Inferior parietal cortex (tissue), 1 donor: Measurements from ENCODE around the gene FKBP11.

Experiments
- DNase-seq: peaks from one replicate; pipeline ENCODE4 v3.0.0-alpha.2; 2016; ENCODE audit errors: extremely low spot score

Gene FKBP11

DNA sequence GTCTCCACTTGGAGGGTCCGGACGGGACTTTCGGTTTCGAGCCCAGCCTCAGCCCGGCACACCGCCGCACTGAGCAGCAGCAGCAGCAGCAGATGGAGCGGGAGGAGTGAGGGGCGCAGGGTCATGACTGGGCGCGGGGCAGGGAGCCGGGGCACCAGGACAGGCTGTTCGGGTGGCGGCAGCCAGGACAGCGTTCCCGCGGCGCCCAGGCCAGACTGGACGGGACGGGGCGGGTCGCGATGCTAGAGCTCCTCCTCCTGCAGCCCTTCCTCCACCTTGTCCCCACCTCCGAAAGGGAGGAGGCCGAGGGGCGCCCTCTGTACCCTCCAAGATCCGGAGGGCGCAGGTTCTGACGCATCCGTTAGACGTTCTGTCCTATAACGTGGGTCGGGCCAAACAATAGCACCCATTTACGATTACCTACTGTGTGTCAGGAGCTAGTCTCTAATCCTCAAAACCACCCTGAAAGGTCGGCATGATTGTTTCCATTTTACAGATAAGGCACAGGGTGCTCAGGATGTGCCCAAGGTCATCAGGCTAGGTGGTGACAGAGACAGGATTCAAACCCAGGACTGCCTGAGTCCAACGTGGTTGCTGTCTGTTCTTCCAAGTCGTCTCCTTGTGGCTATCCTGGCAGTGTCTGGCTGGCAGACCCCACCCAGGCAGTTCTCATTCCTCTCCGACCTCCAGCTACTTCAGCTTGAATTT lies at the start of gene FKBP11:
TSS of gene FKBP11 (minus strand) at position 189 of the 708 bp plus-strand sequence. CDS start at position 125, 64 bp downstream.
- DNase-seq = no peak

DNA sequence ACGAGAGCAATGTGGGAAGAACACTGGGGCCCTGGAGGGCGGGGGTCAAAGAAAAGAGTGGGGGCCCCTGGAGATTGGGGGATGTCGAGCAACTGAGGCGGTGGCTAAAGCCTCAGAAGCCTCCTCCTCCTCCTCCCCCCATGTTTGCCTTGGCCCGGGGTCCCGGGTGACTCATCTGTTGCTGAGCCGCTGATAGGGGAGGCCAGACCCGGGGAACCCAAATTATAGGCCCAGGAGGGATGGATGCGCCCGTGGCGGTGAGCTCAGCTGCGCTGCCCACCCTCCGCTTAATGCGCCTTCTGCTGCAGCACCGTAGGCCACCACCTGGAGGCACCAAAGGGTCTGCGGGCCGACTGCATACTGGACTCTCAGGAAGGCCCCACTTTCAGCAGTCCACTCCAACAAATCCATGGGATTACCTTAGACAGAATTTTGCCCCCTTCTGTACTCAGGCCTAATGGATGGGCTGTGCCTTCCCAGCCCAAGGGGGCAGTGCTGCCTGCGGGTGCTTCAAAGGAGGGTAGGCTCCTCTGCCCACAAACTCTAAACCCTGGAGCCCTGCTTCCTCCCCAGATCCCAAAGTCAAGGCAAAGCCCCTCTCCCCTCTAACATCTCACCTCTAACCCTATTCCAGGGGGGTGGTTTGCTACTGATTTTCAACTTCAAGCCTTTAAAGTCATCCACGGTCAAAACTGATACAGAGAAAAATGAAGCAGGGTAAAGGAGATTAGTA lies 48.8 kb upstream of the FKBP11 start:
- DNase-seq = no peak

DNA sequence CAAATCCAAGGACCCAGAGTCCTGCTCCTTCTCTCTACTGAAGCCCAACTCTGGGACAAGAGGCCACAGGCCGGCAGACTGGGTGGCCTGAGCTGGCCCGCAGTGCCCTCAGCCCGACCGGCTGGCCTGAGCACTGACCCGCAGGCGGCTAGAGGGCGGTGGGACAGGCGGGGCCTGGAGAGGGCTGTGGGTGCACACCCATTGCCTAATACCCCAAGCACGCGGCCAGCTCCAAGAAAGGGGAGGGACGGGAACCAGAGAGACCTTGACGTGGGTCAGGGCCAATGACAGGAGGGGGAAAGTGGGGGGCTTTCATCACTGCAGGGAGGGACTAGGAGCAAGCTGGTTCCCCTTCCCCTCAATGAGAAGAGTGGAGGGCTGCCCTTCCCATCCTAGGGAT lies 48.2 kb upstream of the FKBP11 start:
- DNase-seq = no peak

DNA sequence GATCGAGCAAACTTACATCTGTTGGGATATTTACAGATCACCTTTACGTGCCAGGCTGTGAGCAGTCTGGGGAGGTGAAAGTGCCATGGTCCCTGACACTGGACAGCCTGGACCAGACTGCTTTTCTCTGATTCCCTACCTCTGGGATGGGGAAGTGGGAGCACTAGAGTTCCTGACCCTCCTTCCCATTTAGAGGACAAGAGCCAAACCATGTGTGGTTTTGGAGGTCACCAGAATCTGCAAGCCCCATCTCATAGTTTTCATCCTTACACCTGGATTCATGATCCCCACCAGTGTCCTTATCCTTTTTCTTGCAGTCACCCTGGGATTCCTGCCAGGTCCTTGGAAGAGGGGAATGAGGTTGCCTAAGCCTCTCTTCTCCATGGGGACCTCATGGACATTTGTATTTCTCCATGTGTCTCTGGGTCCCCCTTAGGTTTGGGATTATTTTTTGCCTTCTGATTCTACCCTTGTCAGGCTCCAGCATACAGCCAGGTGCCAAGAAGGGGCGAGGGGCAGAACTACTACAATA lies 47.7 kb upstream of the FKBP11 start:
- DNase-seq = no peak

DNA sequence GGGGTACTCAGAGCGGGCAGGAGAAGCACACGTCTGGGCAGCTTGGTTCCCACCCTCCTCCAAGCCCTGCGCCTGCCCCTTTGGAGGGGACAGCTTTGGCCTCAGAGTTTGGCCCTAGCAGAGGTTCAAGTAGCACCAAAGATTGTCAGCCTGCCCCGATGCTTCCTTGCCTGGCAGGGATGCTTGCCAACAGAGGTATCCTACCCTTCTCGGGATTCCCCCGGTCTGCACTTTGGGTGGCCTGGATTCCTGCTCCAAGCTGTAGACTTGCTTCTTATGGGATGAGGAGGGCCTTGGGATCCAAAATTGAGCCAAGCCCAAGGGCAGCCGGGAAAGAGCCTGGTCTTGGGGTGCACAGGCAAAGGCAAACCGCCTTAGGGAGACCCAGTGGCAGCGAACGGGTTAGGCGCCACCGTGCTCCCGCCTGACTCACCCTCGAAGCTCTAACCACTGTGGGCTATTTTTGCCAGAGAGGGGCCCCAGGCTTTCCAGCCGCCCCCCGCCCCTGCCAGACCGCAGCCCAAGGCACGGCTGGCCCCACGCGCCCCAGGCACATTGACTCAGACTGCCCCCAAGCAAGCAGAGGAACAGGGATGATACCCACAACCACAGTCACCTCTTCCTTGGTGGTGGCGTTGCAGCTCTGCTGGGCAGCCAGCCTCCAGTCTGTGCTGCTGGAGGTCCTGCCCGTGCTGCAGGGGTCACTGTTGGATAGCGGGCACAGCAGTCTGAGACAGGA lies 47.1 kb upstream of the FKBP11 start:
- DNase-seq = no peak

DNA sequence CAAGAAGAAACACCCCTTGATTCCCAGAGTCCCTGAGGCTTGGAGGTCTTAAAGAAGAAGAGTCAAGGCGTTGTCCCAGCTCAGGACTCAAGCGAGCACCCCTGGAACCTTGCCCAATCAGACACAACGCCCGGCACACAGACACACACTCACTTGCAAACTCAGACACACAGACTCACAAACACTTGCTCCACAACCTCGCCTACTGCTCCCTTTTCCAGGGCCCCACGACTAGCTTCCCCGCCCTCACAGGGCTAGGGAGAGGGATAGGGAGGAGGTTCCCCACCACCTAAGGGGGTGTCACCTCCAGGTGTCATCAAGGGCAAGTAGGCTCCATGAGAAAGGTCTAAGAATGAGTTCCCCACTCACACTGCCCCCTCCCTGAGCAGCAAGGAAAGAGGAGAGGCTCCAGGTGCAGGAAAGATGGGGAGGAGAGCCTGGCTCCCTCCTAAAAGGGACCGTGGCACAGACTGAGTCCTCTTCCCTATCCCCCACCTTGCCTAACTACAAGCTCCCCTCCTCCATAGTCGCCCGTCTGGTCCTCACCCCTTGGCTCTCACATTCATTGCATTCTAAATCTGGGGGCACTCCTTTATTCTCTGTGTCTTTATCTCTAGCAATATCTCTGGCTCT lies 45.5 kb upstream of the FKBP11 start:
- DNase-seq = no peak

DNA sequence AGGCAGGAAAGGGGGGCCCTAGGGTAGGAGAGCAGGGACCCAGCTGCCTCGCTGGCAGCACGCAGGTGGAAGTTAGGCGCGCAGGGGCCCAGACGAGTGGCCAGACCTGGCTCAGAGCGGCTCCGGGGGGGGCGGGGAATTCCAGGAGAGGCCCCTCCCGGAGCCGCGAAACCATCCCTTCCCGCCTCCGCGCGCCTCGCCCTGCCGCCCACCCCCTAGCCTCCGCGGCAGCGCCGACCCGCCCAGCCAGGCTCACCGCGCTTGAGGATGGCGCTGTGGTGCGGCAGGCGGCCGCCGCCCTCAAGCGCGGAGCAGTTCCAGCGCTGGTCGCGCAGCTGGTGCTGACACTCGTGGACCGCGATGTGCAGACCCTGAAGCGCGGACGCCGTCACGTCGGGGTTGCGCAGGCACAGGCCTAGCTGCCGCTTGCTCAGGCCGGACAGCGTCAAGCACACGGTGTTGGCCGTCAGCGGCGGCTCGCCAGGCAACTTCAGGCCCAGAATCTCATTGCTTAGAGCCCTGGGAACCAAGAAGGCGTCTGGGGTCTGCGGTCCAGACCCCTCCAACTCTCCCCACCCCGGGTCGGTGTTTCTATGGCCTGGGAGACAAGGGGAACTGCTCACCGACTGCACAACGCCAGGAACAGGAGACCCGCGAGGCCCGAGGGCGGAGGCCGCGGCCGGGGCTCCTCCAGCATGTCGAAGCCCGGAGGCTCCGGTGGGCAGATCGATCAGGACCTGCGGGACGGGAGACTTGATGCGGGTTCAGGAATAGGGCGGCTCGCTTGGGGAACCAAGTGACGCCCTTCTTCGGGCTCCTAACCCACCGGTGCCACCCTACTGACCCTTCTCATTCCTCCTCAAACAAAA lies 44.8 kb upstream of the FKBP11 start:
- no peak for DNase-seq

DNA sequence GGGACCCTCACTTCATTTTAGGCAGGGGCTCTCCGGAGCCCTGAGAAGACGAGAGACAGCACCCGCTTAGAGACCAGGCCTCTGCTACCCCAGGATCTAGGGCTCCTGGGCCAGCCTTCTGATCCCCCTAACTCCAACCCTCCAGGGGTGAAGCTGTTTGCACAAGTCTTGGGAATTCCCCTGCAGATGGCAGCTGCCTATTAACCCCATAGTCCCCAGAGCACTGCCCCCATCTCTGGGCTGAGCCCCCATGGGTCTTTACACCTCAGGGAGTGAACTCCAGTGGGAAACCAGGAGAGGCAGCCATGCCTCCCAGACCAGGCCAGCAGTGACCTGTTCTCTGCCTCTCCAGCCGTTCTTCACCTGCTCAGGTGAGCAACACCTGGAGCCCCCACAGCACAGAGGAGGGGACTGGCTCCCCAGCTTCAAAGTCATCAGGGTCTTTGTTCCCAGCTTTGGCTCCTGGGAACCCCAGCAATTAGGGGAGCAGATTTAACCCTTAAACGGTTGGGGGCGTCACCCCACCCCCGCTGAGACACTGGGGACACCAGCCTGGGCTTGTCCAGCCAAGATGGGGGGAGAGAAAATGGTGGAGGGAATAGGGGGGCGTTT lies 44.0 kb upstream of the FKBP11 start:
- no peak for DNase-seq

DNA sequence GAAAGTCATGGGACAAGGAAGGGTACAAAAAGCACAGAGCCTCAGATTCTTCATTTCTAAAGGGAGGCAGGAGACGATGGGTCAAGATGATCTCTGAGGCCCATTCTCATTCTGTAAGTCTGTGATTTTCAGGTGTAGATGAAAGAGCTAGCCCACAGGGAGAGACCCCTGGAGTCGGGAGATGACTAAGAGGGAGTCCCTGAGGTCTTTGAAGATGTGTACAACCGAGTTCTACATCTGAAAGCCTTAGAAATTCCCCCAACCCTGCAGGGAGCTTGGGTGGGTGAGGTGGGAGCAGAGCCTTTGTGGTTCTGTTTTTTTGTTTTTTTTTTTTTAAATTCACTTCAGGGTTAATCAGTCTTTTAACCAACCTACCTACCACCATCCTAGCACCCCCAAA lies 43.2 kb upstream of the FKBP11 start:
- DNase-seq = no peak

DNA sequence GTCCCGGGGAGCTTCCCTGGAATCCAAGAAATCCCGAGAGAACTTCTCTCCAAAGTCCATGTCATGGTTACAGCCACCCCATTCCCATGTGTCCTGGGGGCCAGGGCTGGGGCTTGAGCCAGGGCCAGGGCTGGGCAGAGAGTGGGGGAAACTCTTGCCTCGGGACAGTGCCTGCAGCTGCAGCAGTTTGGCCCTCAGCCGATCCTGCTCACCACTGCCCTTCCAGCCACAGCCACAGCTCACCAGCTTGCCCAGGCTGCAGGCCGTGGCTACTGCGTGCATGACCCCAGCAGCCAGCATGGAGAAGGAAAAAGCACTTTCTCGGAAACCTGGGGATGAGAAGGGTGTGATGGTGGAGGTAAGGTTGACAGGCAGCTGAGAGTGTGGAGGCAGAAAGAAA lies 42.7 kb upstream of the FKBP11 start:
- no peak for DNase-seq

DNA sequence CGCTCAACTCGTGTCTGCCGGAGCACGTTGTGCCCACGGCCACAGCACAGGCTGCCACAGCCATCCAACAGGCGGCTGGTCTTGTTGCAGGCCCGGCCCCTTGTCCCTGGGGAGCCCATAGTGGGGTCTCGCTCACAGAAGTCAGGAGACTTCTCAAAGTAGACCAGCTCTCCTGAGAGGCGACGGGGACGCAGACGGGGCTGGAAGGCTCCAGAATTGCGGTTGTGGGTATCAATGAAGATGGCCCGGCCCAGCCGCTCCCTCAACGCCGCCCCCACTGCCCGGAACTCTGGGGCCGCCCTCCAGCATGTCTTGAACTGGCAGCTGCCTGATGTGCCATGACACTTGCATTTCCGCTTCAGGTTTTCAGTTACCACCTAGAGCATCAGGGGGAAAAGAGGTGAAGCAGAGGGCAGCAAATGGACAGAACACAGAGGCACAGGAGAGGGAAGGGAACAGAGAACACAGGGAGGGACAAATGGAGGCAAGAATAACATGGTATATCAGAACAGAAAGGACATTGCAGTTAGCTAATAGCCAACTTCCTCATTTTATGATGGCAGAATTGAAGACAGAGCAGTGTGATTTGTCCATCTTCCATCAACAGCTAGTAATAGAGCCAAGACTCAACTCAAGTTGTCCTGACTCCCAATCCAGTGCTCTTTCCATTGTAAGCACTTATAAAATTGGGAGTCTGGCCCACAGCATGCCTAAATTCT lies 41.0 kb upstream of the FKBP11 start:
- no peak for DNase-seq

DNA sequence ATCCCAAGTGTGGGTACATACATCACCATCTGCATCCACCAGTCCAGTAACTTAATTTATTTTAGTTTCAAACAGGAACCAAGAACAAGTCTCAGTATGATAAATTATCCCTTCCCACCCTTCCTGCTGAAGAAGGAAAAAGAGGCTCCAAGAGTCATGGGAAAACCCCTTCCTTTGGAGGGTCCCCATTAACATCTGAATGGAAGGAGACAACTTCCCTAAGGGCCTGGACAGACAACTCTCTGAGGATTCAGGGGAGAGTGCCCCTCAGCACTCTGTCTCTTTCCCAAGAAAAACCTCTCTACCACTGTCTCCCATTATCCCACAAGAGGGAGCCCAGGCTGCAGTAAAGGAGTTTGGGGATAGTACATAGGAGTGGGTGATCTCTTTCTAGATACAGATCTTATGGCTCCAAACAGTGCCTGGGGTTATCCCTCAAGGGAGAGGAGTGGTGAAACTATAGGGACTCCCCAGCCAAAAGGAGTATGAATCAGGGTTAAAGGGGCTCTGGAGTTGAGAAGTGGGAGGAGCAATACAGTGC lies 40.1 kb upstream of the FKBP11 start:
- no peak for DNase-seq

DNA sequence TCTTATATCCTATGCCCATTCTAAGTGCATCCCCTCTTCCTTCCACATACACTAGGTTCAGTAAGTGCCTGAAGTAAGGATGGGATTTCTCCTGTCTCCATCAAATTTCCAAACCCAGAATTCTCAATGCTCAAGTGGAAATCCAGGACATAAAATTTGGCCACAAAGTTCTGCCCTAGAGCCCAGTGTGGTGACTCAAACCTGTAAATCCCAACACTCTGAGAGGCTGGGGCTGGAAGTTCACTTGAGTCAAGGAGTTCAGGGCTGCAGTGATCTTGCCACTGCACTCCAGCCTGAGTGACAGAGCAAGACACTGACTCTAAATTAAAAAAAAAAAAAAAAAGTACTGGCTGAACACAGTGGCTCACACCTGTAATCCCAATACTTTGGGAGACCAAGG lies 36.5 kb upstream of the FKBP11 start:
- no peak for DNase-seq

DNA sequence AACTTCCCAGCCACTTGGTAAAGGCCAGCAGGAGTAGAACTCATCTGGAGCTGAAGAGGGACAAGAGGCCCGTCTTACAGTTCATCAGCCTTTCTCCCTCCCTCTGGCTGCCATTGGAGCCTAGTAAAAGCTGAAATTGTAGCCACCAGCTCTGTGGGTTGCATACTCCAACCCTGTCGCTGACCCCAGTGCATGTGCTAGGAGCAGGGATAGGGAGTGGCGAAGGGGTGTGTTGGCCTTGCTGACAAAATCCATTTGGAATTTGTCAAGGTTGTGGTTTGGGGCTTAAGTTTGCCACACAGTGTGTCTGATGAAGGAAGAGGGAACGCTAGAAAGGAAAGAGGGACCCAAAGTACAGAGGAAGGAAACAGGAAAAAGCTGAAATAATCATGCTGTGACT lies 36.0 kb upstream of the FKBP11 start:
- no peak for DNase-seq

DNA sequence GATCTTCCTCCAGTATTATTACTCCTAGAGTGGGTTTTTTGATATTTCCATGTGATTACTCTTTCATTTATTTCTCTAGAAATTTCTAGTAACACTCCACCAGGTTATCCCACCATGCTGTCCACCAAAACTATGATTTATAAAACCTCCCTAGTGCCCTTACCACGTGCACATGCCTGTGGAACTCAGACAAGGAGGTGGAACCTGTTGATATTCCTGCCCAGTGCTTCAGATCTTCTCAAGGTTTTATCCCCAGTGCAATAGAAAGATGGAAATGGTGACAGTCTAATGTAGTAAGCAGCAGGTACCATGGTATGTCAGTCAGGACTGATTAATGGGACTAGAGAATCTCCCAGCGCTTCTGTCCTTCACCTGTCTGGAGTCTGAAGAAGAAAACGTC lies 35.5 kb upstream of the FKBP11 start:
- no peak for DNase-seq

DNA sequence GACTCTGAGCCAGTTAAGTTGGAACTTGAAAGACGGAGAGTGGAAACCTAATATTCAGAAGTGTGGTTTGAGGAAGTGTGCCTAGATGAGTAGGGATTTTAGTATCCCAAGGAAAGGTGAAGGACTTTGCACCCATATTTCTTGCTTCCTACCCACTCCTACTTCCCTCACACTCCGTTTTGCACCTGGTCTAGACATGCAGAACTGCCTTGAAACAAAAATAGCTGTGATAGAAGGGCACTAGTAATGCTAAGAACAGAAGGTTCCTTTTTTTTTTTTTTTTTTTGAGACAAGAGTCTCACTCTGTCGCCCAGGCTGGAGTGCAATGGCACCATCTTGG lies 32.7 kb upstream of the FKBP11 start:
- no peak for DNase-seq

DNA sequence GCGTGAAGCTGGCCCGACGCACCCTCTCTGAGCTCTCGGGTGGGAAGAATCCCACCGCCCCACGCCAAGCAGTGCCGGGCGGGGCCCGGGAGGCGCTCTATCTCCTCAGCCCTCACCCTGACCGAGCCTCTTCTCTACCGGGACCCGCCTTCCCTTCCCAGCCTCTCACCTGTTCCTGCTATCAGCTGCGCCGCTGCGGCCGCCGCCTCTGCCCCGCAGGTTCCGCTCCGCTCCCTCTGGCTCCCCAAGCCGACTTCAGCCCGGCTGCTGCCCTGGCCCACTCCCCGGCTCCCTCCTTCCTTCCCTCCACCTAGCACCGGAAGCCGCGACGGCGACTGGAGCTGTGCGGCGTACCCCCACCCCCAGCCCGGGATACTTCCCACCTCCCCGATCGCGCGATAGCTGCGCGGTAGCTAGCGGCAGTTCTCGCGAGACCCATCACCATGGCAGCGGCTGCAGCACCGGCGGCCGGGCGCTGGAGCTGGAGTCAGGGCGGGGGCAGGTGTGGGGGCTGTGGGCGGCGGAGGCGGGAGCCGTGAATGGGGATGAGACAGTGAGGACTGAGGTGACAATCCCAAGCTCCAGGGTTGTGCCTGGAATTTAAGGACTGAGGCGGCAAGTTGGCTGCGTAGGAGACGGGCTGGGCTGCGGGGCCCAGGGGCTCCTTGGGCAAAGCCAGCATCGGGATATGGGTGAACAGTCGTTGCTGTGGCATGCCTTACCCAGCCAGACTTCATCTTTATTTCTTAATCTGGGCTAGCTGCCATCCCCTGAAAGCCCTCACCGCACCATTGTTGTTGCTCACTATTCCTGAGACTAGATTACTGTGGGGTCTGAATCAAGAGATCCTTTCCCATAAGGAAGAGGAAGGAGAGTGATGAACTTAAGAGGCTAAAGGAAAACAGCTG lies 32.1 kb upstream of the FKBP11 start, which contains the start of gene ARF3:
TSS of gene ARF3 (minus strand) at position 347 of the 908 bp plus-strand sequence. CDS start 16,392 bp downstream, outside the sequence.
- DNase-seq = peak; percentile 84

DNA sequence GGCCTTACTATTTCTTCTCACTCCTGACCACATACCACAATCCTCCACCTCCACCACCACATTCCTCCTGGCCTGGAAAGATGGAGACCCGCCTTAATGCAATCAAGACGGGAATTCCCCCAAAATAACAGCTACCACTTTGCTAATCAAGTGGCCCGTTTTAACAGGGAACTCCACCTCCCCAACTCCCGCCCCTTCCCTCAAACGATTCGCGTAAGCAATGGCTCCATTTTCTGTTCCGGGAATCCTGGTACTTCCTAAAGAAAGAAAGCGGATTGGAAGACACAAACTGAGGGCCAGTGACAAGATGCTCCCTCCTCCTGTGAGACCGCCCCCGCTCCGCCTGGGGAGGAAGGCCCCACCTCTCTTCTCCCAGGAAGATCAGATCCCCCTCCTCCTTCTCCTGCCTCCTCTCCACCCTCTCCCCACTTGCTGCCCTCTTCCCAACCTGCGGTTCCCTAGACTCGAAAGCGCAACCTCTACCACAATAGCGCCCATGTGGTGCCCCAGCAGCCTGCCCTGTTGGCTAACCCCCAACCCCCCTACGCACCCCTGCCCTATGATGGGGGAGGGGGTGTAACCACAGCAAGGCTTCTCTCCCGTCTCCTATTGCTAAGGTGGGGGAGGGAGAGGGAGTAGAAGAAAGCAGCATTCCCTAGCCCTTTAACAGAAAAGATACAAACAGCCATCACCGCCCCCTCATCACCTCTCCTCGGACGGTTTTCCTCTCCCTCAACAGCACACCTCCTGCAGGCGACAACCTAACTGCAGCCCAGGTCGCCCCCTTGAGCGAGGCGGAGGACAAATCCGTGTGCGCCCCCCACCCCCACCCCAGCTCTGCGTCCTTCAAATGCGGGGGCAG lies 31.2 kb upstream of the FKBP11 start:
- peak; percentile 77 for DNase-seq
